SK-N-SH treated with all-trans-retinoic acid at 6 μM for 48 hours (cell line): ENCODE results near the gene CSPG5.

ENCODE experiments used
- ATAC-seq: fragments of 200-7000 bp; cut with Tn5 transposase; 3 replicates; pipeline ENCODE4 v1.9.1; 2020; ENCODE audit warnings: mild to moderate bottlenecking, moderate library complexity
- ARNTL ChIP-seq: fragments of 450-650 bp; formaldehyde crosslinking; IDR thresholded peaks from 2 replicates; pipeline ENCODE4 v1.5.0; 2020; ENCODE audit warnings: low read depth, mild to moderate bottlenecking, moderate library complexity, borderline replicate concordance
- BACH2 ChIP-seq: fragments of 250-450 bp; sonication (Bioruptor Pico); IDR thresholded peaks from 2 replicates; pipeline ENCODE4 v1.9.0; 2021; ENCODE audit warnings: mild to moderate bottlenecking, borderline replicate concordance
- CREB5 ChIP-seq: fragments of 250-450 bp; sonication (Bioruptor Pico); IDR thresholded peaks from 2 replicates; pipeline ENCODE4 v1.5.1; 2020; ENCODE audit warnings: low read depth, mild to moderate bottlenecking, moderate library complexity
- CSDC2 ChIP-seq: fragments of 250-450 bp; sonication (Bioruptor Pico); IDR thresholded peaks from 2 replicates; pipeline ENCODE4 v1.5.0; 2020; ENCODE audit warnings: mild to moderate bottlenecking, moderate library complexity
- CSRNP3 ChIP-seq: fragments of 250-450 bp; sonication (Bioruptor Pico); IDR thresholded peaks from 2 replicates; pipeline ENCODE4 v1.5.1; 2021; ENCODE audit warnings: mild to moderate bottlenecking, moderate library complexity
- ESRRG ChIP-seq: fragments of 250-450 bp; sonication (Bioruptor Pico); IDR thresholded peaks from 2 replicates; pipeline ENCODE4 v1.6.1; 2021; ENCODE audit warnings: mild to moderate bottlenecking
- GLIS3 ChIP-seq: fragments of 250-450 bp; sonication (Bioruptor Pico); IDR thresholded peaks from 2 replicates; pipeline ENCODE4 v1.5.0; 2020; ENCODE audit warnings: mild to moderate bottlenecking, moderate library complexity
- ISL1 ChIP-seq: fragments of 250-450 bp; sonication (Bioruptor Pico); IDR thresholded peaks from 2 replicates; pipeline ENCODE4 v2.1.2; 2022; ENCODE audit warnings: mild to moderate bottlenecking, moderate library complexity
- OSR1 ChIP-seq: fragments of 250-450 bp; sonication (Bioruptor Pico); IDR thresholded peaks from 2 replicates; pipeline ENCODE4 v1.8.0; 2022; ENCODE audit warnings: moderate library complexity, mild to moderate bottlenecking, inconsistent platforms
- PATZ1 ChIP-seq: fragments of 250-450 bp; sonication (Bioruptor Pico); IDR thresholded peaks from 2 replicates; pipeline ENCODE4 v1.8.0; 2020; ENCODE audit warnings: mild to moderate bottlenecking, moderate library complexity, borderline replicate concordance
- POU6F1 ChIP-seq: fragments of 250-450 bp; sonication (Bioruptor Pico); IDR thresholded peaks from 2 replicates; pipeline ENCODE4 v1.8.0; 2021; ENCODE audit warnings: low read depth, mild to moderate bottlenecking, moderate library complexity, borderline replicate concordance
- RARB ChIP-seq: fragments of 250-450 bp; sonication (Bioruptor Pico); IDR thresholded peaks from 2 replicates; pipeline ENCODE4 v1.8.0; 2021; ENCODE audit warnings: mild to moderate bottlenecking, moderate library complexity
- SNAI2 ChIP-seq: fragments of 250-450 bp; sonication (Bioruptor Pico); IDR thresholded peaks from 2 replicates; pipeline ENCODE4 v1.5.0; 2020; ENCODE audit warnings: mild to moderate bottlenecking, moderate library complexity
- TCF4 ChIP-seq: fragments of 250-450 bp; sonication (Bioruptor Pico); IDR thresholded peaks from 2 replicates; pipeline ENCODE4 v1.8.0; 2021; ENCODE audit warnings: mild to moderate bottlenecking, moderate library complexity, borderline replicate concordance
- TOX ChIP-seq: fragments of 250-450 bp; sonication (Bioruptor Pico); IDR thresholded peaks from 2 replicates; pipeline ENCODE4 v1.8.0; 2021; ENCODE audit warnings: mild to moderate bottlenecking, moderate library complexity, borderline replicate concordance
- TSHZ2 ChIP-seq: fragments of 250-450 bp; sonication (Bioruptor Pico); IDR thresholded peaks from 2 replicates; pipeline ENCODE4 v1.5.0; 2020; ENCODE audit warnings: mild to moderate bottlenecking, moderate library complexity
- ZC3H10 ChIP-seq: fragments of 250-450 bp; sonication (Bioruptor Pico); IDR thresholded peaks from 2 replicates; pipeline ENCODE4 v1.5.1; 2021; ENCODE audit warnings: mild to moderate bottlenecking, moderate library complexity
- ZFP3 ChIP-seq: fragments of 250-450 bp; sonication (Bioruptor Pico); IDR thresholded peaks from 2 replicates; pipeline ENCODE4 v1.5.0; 2020; ENCODE audit warnings: mild to moderate bottlenecking, moderate library complexity
- ZFP30 ChIP-seq: fragments of 450-650 bp; formaldehyde crosslinking; IDR thresholded peaks from 2 replicates; pipeline ENCODE4 v1.5.0; 2022; ENCODE audit warnings: mild to moderate bottlenecking, moderate library complexity
- ZNF565 ChIP-seq: fragments of 450-650 bp; formaldehyde crosslinking; conservative IDR thresholded peaks from 2 replicates; pipeline ENCODE4 v1.5.0; 2020; ENCODE audit warnings: low read depth, mild to moderate bottlenecking, moderate library complexity
- ZNF70 ChIP-seq: fragments of 450-650 bp; formaldehyde crosslinking; IDR thresholded peaks from 2 replicates; pipeline ENCODE4 v1.5.0; 2020; ENCODE audit warnings: mild to moderate bottlenecking, moderate library complexity
- ZNF8 ChIP-seq: fragments of 450-650 bp; formaldehyde crosslinking; IDR thresholded peaks from 2 replicates; pipeline ENCODE4 v1.5.0; 2020; ENCODE audit warnings: mild to moderate bottlenecking, moderate library complexity

CSPG5 gene

GRCh38 chr3:47588053-47588452 lies 9.4 kb upstream of the CSPG5 start (continued):
- TF ChIP-seq ESRRG (CRISPR knock-in tag) (no peak), RARB (CRISPR knock-in tag) (no peak), GLIS3 (CRISPR knock-in tag) (no peak)

GRCh38 chr3:47586746-47587145 lies 8.1 kb upstream of the CSPG5 start:
- TF ChIP-seq ZC3H10 (CRISPR knock-in tag), result no peak
- no peak for TF ChIP-seq OSR1 (CRISPR knock-in tag)
- no peak for TF ChIP-seq CSDC2
- no peak for TF ChIP-seq CSRNP3 (CRISPR knock-in tag)
- no peak for TF ChIP-seq TCF4 (CRISPR knock-in tag)
- no peak for TF ChIP-seq ZFP3
- TF ChIP-seq CREB5 (CRISPR knock-in tag), result no peak
- TF ChIP-seq ISL1 (CRISPR knock-in tag), result no peak
- no peak for TF ChIP-seq GLIS3 (CRISPR knock-in tag)
- TF ChIP-seq PATZ1, result no peak
- no peak for TF ChIP-seq ZNF565 (CRISPR knock-in tag)
- no peak for TF ChIP-seq ZFP30
- no peak for TF ChIP-seq POU6F1 (CRISPR knock-in tag)
- no peak for TF ChIP-seq TOX (CRISPR knock-in tag)
- no peak for TF ChIP-seq ARNTL (CRISPR knock-in tag)
- no peak for TF ChIP-seq ZNF8 (CRISPR knock-in tag)
- TF ChIP-seq RARB (CRISPR knock-in tag), result no peak
- no peak for TF ChIP-seq SNAI2
- TF ChIP-seq, all 23 proteins: peak for 0
- no peak for ATAC-seq

- no peak for ATAC-seq
- TF ChIP-seq ESRRG (CRISPR knock-in tag) (no peak), ZFP30 (no peak), ZNF8 (CRISPR knock-in tag) (no peak), ZNF565 (CRISPR knock-in tag) (no peak), TSHZ2 (no peak), ZNF70 (CRISPR knock-in tag) (no peak), ZFP3 (no peak), TOX (CRISPR knock-in tag) (no peak), CREB5 (CRISPR knock-in tag) (no peak), TCF4 (CRISPR knock-in tag) (no peak), ARNTL (CRISPR knock-in tag) (no peak), POU6F1 (CRISPR knock-in tag) (no peak), ISL1 (CRISPR knock-in tag) (no peak), OSR1 (CRISPR knock-in tag) (no peak), BACH2 (CRISPR knock-in tag) (no peak), ZC3H10 (CRISPR knock-in tag) (no peak), PATZ1 (no peak)
Measured at GRCh38 chr3:47583320-47584075, 4.8 kb upstream of the CSPG5 start.
